HUES48 (cell line): ENCODE measurements around the gene ZDHHC18.

Source experiments
- H3K27ac ChIP-seq: one replicate; pipeline ENCODE4 v1.7.0; 2013; ENCODE audit warnings: low read depth, low read length, inconsistent platforms
- H3K27me3 ChIP-seq: 2 replicates; pipeline ENCODE4 v1.6.1; 2013; ENCODE audit warnings: mild to moderate bottlenecking, low read length; ENCODE audit not compliant: control insufficient read depth, insufficient read depth
- H3K36me3 ChIP-seq: 2 replicates; pipeline ENCODE4 v1.6.1; 2013; ENCODE audit warnings: low read length; ENCODE audit not compliant: control insufficient read depth, insufficient read depth
- H3K4me1 ChIP-seq: 2 replicates; pipeline ENCODE4 v1.6.1; 2013; ENCODE audit warnings: mild to moderate bottlenecking, low read length; ENCODE audit not compliant: control insufficient read depth, insufficient read depth
- H3K4me3 ChIP-seq: 2 replicates; pipeline ENCODE4 v1.5.1; 2013; ENCODE audit warnings: mild to moderate bottlenecking, low read depth, low read length
- H3K9ac ChIP-seq: 2 replicates; pipeline ENCODE4 v1.6.1; 2013; ENCODE audit warnings: mild to moderate bottlenecking, low read depth, low read length, moderate library complexity
- H3K9me3 ChIP-seq: 2 replicates; pipeline ENCODE4 v1.6.1; 2013; ENCODE audit warnings: low read length; ENCODE audit not compliant: control insufficient read depth, insufficient read depth

The ZDHHC18 gene

DNA sequence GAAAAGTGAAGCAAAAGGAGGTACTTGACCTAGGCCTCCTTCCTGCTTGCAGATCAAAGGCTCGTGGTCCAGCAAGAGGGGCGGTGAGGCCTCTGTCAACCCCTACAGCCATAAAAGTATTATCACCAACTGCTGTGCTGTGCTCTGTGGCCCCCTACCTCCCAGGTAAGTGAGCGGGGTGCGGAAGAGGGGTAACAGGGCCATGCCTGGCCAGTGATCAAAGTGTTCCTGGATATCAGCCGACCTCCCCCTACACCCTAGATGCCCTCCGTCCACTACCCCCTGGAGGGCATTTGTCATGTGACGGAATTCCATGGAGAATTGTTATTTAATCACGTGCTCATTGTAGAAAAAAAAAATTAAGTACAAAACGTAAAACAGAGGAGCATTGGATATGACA, 26.2 kb downstream of the ZDHHC18 start:
- Histone ChIP-seq H3K4me1 (peaks cover 13% of the 10 kb centered on the region; the same call in 1 of the 2 replicates), H3K27ac (no peak overlapping the region), H3K4me3 (no peak overlapping the region), H3K9me3 (no peaks in the 10 kb centered on the region), H3K36me3 (peaks cover 58% of the 10 kb centered on the region), H3K27me3 (no peaks in the 10 kb centered on the region), H3K9ac (no peak overlapping the region)

GRCh38 chr1:26853156-26853555, 26.7 kb downstream of the ZDHHC18 start:
- H3K36me3 ChIP-seq, result peaks cover 58% of the 10 kb centered on the region
- peaks cover 13% of the 10 kb centered on the region; the same call in 1 of the 2 replicates for H3K4me1 ChIP-seq
- no peak overlapping the region for H3K9ac ChIP-seq
- H3K27me3 ChIP-seq, result no peaks in the 10 kb centered on the region
- no peak overlapping the region for H3K4me3 ChIP-seq
- no peaks in the 10 kb centered on the region for H3K9me3 ChIP-seq
- no peak overlapping the region for H3K27ac ChIP-seq

DNA sequence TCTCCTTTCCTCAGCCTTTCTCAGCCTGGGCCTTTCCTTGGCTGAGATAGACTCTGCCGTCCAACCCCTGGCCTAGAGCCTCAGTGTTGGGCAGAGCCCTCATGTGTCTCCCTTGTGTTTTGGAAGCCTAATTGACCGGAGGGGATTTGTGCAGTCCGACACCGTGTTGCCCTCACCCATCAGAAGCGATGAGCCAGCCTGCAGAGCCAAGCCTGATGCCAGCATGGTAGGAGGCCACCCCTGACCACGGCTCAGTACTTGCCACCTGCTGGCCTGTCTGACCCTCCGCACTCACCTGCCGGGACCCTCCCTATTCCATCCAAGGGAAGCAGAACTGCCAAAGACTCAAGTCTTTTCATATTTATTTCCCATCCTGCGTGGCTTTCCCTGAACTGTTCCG, 27.1 kb downstream of the ZDHHC18 start:
- Histone ChIP-seq H3K27ac (no peak overlapping the region), H3K27me3 (no peaks in the 10 kb centered on the region), H3K4me1 (peaks cover 13% of the 10 kb centered on the region; the same call in 1 of the 2 replicates), H3K9me3 (no peaks in the 10 kb centered on the region), H3K36me3 (peaks cover 56% of the 10 kb centered on the region), H3K9ac (no peak overlapping the region), H3K4me3 (no peak overlapping the region)

- Histone ChIP-seq H3K9me3 (no peaks in the 10 kb centered on the region), H3K27ac (no peak overlapping the region), H3K4me1 (peaks cover 13% of the 10 kb centered on the region; the same call in 1 of the 2 replicates), H3K9ac (no peak overlapping the region), H3K36me3 (peaks cover 43% of the 10 kb centered on the region), H3K4me3 (no peak overlapping the region), H3K27me3 (no peaks in the 10 kb centered on the region)
Observed at GRCh38 chr1:26854906-26855305, 28.4 kb downstream of the ZDHHC18 start.

GRCh38 chr1:26855636-26856035, 29.1 kb downstream of the ZDHHC18 start:
- H3K9ac ChIP-seq, result no peak overlapping the region
- H3K36me3 ChIP-seq, result peaks cover 35% of the 10 kb centered on the region
- H3K4me3 ChIP-seq, result no peak overlapping the region
- no peak overlapping the region for H3K27ac ChIP-seq
- no peaks in the 10 kb centered on the region for H3K27me3 ChIP-seq
- no peaks in the 10 kb centered on the region for H3K9me3 ChIP-seq
- H3K4me1 ChIP-seq, result peaks cover 13% of the 10 kb centered on the region; the same call in 1 of the 2 replicates

DNA sequence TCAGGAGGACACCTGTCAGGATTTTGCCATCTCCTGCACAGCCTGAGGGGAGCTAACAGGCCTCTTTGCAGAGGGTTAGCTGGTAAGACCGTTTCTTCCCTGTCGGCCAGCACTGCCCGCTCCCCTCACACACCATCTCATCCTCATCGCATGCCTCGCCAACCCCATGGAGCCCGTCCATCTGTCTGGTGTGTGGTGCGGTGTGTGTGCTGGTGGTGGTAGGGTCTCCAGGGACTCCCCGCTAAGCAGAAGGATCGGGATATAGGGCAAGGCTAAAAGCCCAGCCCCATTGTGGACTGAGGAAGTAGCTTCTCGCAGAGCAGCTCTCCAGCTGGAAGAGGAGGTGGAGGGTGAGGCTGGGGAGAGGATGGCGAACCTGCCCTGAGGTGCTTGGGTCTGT, 29.7 kb downstream of the ZDHHC18 start:
- no peaks in the 10 kb centered on the region for H3K27me3 ChIP-seq
- peaks cover 30% of the 10 kb centered on the region for H3K36me3 ChIP-seq
- no peak overlapping the region for H3K4me3 ChIP-seq
- H3K4me1 ChIP-seq, result peaks cover 13% of the 10 kb centered on the region; the same call in 1 of the 2 replicates
- H3K9me3 ChIP-seq, result no peaks in the 10 kb centered on the region
- no peak overlapping the region for H3K9ac ChIP-seq
- no peak overlapping the region for H3K27ac ChIP-seq

DNA sequence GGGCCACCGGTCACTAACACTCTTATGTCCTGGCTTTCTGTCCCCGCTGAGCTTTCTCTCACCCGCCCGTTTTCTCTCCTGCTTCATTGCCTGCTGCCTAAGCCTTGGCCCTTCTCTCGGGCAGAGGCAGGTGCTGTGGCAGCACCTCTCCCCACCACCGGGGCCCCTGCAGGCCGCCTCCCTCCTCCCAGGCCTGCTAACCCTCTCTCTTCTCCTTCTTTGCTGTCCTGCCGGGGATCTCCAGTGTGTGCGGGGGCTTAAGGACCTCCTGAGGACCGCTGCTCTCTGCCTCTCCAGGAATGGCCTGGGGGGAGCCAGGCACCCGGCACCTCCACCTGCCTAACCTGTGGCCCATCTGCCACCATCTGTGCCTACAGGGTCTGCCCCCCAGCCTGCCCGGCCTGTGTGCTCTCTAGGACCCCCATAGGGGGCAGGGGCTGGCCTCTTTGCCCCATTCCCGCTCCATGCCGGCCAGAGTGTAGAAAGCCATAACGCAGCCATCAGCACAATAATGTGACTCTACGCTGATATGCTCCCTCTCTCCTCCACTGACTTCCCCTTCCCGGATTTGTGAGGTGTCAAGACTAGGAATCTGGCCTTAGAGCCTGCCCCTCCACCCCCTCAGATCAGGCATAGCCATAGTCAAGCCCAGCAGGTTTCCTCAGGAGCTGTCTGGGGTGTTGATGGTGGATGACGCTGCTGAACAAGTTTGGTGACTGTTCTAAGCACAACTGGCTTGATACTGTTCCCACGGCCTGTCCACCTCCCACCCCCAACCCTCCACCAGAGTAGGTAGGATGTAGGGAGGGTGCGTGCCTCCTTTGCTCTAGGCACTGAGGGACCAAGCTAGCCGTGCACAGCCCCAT, 30.3 kb downstream of the ZDHHC18 start:
- Histone ChIP-seq H3K27ac (peak overlapping the region; percentile 44), H3K36me3 (peaks cover 23% of the 10 kb centered on the region), H3K27me3 (no peaks in the 10 kb centered on the region), H3K9me3 (no peaks in the 10 kb centered on the region), H3K4me3 (no peak overlapping the region), H3K4me1 (peaks cover 13% of the 10 kb centered on the region; the same call in 1 of the 2 replicates), H3K9ac (no peak overlapping the region)

GRCh38 chr1:26857473-26858060, 31.1 kb downstream of the ZDHHC18 start:
- H3K9ac ChIP-seq, result no peak overlapping the region
- peaks cover 11% of the 10 kb centered on the region; the same call in 1 of the 2 replicates for H3K4me1 ChIP-seq
- H3K4me3 ChIP-seq, result no peak overlapping the region
- H3K27me3 ChIP-seq, result no peaks in the 10 kb centered on the region
- H3K36me3 ChIP-seq, result peaks cover 16% of the 10 kb centered on the region
- no peaks in the 10 kb centered on the region for H3K9me3 ChIP-seq
- no peak overlapping the region for H3K27ac ChIP-seq

DNA sequence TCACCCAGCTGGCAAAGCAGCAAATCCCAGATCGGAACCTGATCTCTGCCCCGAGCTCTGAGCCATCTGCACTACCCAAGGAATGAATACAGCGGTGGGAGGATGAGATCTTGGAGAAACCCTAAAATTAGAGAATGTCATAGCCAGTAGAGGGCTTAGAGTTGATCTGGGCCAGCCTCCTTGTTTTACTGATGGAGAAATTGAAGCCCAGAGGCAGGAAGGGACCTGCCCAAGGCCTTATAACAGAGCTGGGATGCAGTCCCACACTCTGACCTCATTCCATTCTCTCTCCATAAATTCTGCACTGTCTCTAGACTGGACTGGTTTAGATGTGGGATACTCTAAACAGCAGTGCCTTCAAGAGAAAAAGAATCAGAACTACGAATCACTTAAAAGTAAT, 31.7 kb downstream of the ZDHHC18 start:
- Histone ChIP-seq H3K9me3 (no peaks in the 10 kb centered on the region), H3K4me1 (peaks cover 7% of the 10 kb centered on the region; the same call in 1 of the 2 replicates), H3K9ac (no peak overlapping the region), H3K27ac (no peak overlapping the region), H3K36me3 (peaks cover 12% of the 10 kb centered on the region), H3K4me3 (no peak overlapping the region), H3K27me3 (peaks cover under 1% of the 10 kb centered on the region; the same call in 1 of the 2 replicates)

DNA sequence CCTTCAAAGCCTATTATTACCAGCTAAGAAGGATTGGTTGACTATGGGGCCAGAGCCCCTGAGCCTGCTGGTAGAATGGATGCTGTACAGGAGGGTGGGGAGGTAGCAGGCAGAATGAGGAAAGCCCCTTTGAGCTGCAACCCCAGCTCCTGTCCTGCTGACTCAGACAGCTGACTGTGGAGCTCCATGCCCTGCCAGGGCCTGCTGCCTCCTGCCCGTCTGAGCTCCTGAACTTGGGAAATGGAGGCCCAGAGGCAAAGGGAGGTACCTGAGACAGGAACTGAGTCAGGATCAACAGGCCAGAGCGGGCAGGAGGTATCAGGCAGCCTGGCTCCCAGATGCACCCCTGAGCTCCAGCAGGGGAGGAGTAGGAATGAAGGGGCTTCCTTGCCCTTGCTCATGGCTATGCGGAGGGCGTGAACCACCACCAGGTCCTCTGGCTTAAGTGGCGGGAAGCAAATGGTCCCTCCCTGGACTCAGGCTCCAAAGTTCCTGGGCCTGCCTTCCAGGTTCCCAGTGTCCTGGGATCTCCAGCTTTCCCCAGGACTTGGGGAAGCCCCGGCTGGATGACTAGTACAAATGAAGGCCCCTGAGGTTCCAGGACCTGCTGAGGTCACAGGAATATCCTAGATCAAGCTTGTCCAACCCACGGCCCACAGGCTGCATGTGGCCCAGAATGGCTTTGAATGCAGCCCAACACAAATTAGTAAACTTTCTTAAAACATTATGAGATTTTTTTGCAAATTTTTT, 32.6 kb downstream of the ZDHHC18 start:
- no peak overlapping the region for H3K27ac ChIP-seq
- H3K36me3 ChIP-seq, result peaks cover 5% of the 10 kb centered on the region
- peaks cover 8% of the 10 kb centered on the region for H3K27me3 ChIP-seq
- H3K9ac ChIP-seq, result no peak overlapping the region
- H3K4me1 ChIP-seq, result peaks cover 7% of the 10 kb centered on the region; the same call in 1 of the 2 replicates
- H3K9me3 ChIP-seq, result no peaks in the 10 kb centered on the region
- no peak overlapping the region for H3K4me3 ChIP-seq
